DMS79 treated with DMSO at 0.1 percent for 48 hours (cell line): Measurements from ENCODE around the gene FOXE1.

Source experiments
- DNase-seq: peaks from one replicate; lab custom pipeline; 2025; lab: John Stamatoyannopoulos, UW

The FOXE1 gene

GRCh38 chr9:97866300-97866699, 13.3 kb downstream of the FOXE1 start:
- DNase-seq = no peak

- DNase-seq = no peak
Measured at GRCh38 chr9:97866848-97867247, 13.8 kb downstream of the FOXE1 start.

GRCh38 chr9:97868859-97869258, 15.8 kb downstream of the FOXE1 start:
- DNase-seq = no peak

GRCh38 chr9:97873425-97873824, 20.4 kb downstream of the FOXE1 start:
- DNase-seq = no peak

GRCh38 chr9:97873882-97874281, 20.9 kb downstream of the FOXE1 start:
- DNase-seq = no peak

GRCh38 chr9:97874624-97875023, 21.6 kb downstream of the FOXE1 start:
- no peak for DNase-seq

- no peak for DNase-seq
Measured at GRCh38 chr9:97875111-97875510, 22.1 kb downstream of the FOXE1 start.

- DNase-seq = no peak
Measured at GRCh38 chr9:97876061-97876460, 23.0 kb downstream of the FOXE1 start.

GRCh38 chr9:97880336-97880735, 27.3 kb downstream of the FOXE1 start:
- no peak for DNase-seq

- no peak for DNase-seq
Measured at GRCh38 chr9:97889941-97890887, 37.2 kb downstream of the FOXE1 start.

- no peak for DNase-seq
Measured at GRCh38 chr9:97891736-97892135, 38.7 kb downstream of the FOXE1 start.

GRCh38 chr9:97892421-97892820, 39.4 kb downstream of the FOXE1 start:
- DNase-seq = no peak

GRCh38 chr9:97895211-97895610, 42.2 kb downstream of the FOXE1 start:
- DNase-seq = no peak

- DNase-seq = no peak
Measured at GRCh38 chr9:97895695-97896332, 42.8 kb downstream of the FOXE1 start.

- DNase-seq = no peak
Measured at GRCh38 chr9:97900103-97900737, 47.2 kb downstream of the FOXE1 start.

- DNase-seq = peak; percentile 4
Measured at GRCh38 chr9:97900738-97901565, 47.9 kb downstream of the FOXE1 start.

- no peak for DNase-seq
Measured at GRCh38 chr9:97903177-97903576, 50.2 kb downstream of the FOXE1 start.

GRCh38 chr9:97904725-97905124, 51.7 kb downstream of the FOXE1 start:
- DNase-seq = no peak

- DNase-seq = no peak
Measured at GRCh38 chr9:97905228-97905627, 52.2 kb downstream of the FOXE1 start.
